DND-41 (cell line): ENCODE results near the gene GALNT1.

Experiments used
- CTCF ChIP-seq: IDR thresholded peaks from 2 replicates; pipeline ENCODE4 v1.5.1; 2012; ENCODE audit warnings: borderline replicate concordance, low read length, moderate library complexity, mild to moderate bottlenecking; ENCODE audit not compliant: poor library complexity, severe bottlenecking; ENCODE audit errors: extremely low read depth
- EZH2 ChIP-seq: IDR thresholded peaks from 3 replicates; pipeline ENCODE4 v1.6.1; 2012; ENCODE audit warnings: borderline replicate concordance, low read depth, mild to moderate bottlenecking, moderate library complexity, low read length, inconsistent platforms; ENCODE audit not compliant: severe bottlenecking

DNA sequence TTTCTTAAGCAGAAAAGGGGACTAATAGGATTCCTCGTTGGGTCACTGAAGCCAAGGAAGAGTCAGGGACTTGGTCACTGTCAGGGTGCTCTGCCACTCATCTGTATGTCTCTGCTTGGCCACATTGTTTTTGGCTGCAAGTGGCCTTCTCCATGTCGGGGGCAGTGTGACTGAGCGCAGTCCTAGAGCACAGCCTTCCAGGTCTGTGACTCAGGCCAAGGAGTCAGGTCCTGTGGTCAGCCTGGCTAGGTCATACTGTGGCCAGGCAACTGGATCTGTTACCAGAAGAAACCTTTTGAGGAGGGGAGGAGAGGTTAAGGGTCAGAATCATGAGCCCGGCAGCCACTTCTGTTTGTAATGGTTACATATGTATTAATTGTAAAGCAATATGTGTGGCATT is 61.3 kb downstream of the GALNT1 start:
- TF ChIP-seq CTCF (no peak), EZH2 (no peak)
